ENCODE measurements around the gene TFF2.

The TFF2 gene

DNA sequence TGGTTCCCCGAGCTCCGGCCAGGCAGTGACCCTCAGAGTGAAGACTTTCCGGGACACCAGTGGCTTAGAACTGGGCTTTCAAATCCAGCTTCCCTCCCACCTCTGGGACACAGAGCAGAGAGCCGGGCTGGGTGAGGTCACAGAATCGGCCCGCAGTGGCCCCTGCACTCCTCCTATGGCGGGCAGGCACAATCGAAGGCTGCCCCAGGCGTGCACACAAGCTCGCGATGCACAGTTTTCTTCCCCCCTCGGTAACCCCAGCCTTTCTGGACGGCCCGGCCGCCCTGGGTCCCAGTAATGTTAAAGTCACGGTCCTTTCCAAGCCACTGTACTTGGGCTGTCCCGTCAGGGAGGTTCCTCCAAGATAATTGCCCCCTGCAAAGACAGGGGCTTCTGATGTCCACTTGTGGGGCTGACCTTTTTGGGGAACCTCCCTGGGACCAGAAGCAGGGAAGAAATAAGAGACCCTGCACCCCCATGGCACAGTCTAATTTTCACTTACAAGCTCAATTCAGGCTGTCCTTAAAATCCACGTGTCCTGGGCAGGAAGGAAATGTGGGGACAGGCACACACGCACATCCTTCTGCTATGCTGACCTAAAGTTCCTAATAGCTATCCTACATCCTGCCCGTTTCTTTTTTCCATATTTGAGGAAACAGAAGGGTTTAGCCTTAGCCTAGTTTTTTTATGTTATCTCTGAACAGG lies 49.3 kb downstream of the TFF2 start:
- H3K9ac ChIP-seq (ENCODE audit: low read length), result no peak overlapping the region
- no peaks in the 10 kb centered on the region for H3K9me3 ChIP-seq (ENCODE audit: control insufficient read depth, low read length)
- peaks cover 5% of the 10 kb centered on the region for H3K27me3 ChIP-seq (ENCODE audit: control insufficient read depth, insufficient read depth, low read length)
- no peak overlapping the region for H3K4me3 ChIP-seq (ENCODE audit: low read length)
- no peaks in the 10 kb centered on the region for H3K36me3 ChIP-seq (ENCODE audit: control insufficient read depth, insufficient read depth, low read length)
- peaks cover 8% of the 10 kb centered on the region for H3K4me1 ChIP-seq (ENCODE audit: control insufficient read depth, insufficient read depth, low read length)

DNA sequence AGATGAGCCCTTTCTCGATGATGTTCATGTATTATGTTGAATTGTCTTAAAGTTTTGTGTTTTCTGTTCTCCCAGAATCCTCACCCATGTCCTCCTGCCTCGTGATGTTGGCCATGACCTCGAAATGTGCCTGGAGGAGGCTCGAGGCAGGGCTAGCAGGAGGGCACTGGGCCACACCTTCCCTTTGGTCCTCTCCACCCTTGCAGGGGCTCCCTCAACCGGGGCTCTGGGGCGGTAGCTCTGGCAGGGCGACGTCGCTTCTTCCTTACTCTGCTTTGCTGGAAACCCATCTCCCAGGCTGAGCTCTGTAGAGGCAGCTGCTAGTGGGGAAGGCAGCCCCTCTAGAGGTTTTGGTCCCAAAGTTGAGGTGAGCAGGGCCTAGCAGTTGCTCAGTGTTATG lies 49.8 kb downstream of the TFF2 start:
- Histone ChIP-seq H3K36me3 (ENCODE audit: control insufficient read depth, insufficient read depth, low read length) (no peaks in the 10 kb centered on the region), H3K4me3 (ENCODE audit: low read length) (no peak overlapping the region), H3K4me1 (ENCODE audit: control insufficient read depth, insufficient read depth, low read length) (peaks cover 8% of the 10 kb centered on the region), H3K9ac (ENCODE audit: low read length) (no peak overlapping the region), H3K27me3 (ENCODE audit: control insufficient read depth, insufficient read depth, low read length) (no peaks in the 10 kb centered on the region), H3K9me3 (ENCODE audit: control insufficient read depth, low read length) (no peaks in the 10 kb centered on the region)

DNA sequence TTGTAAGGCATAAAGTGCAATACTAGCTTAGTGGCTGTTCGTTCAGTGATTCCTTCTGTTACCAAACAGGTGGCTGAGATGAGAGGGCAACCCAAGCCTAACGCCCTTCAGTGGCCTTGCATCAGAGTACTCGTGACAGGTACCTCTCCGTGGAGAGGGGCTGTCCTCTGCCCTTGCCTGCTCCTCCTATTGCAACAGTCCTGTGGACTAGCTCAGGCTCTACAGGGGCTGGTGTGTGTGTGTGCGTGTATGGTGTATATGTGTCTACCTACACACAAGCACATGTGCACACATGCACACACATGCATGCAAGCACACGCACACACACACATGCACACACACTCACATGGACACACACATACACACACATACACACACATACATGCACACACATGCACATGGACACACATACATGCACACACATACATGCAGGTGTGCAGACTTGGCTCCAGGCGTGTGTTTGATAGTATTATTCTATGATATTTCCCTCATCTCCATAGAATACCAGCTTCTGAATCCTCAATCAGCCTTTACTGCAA lies 50.7 kb downstream of the TFF2 start:
- Histone ChIP-seq H3K36me3 (ENCODE audit: control insufficient read depth, insufficient read depth, low read length) (no peaks in the 10 kb centered on the region), H3K9me3 (ENCODE audit: control insufficient read depth, low read length) (no peaks in the 10 kb centered on the region), H3K4me3 (ENCODE audit: low read length) (no peak overlapping the region), H3K4me1 (ENCODE audit: control insufficient read depth, insufficient read depth, low read length) (peaks cover 8% of the 10 kb centered on the region), H3K9ac (ENCODE audit: low read length) (no peak overlapping the region), H3K27me3 (ENCODE audit: control insufficient read depth, insufficient read depth, low read length) (no peaks in the 10 kb centered on the region)

DNA sequence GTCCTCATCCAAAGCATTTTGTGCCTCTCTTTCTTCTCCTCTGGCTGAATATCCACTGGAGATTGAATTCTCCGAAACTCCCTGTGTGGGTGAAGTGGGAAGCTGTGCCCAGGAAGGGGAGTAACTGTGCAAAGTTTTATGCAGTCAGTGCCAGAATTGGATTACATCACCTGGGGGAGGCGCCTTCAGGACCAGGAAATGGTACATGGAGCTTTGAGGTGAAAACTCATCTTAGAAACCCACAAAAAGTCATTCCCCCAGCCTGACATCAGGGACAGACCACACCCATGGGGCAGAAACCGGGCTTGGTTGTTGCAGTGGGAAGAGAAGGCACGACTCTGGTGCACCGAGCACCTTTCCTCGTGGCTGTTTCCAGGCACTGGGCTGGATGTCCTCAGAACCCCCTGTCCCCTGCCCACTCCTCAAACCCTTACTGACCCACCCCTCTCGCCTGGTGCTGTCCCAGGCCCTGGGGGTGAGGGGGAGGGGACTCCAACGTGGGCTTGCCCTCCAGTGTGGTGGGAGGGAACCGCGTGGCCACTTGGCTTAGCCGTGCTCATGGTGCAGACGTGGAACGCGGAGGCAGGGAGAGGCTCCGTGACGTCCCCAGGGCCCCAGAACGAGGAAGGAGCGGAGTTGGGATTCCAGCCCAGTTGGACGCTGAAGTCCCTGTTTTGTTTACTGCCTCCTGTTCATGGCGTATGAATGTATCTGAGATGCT lies 51.3 kb downstream of the TFF2 start:
- H3K9me3 ChIP-seq (ENCODE audit: control insufficient read depth, low read length), result no peaks in the 10 kb centered on the region
- no peaks in the 10 kb centered on the region for H3K36me3 ChIP-seq (ENCODE audit: control insufficient read depth, insufficient read depth, low read length)
- H3K27me3 ChIP-seq (ENCODE audit: control insufficient read depth, insufficient read depth, low read length), result no peaks in the 10 kb centered on the region
- peaks cover 8% of the 10 kb centered on the region for H3K4me1 ChIP-seq (ENCODE audit: control insufficient read depth, insufficient read depth, low read length)
- H3K4me3 ChIP-seq (ENCODE audit: low read length), result no peak overlapping the region
- H3K9ac ChIP-seq (ENCODE audit: low read length), result no peak overlapping the region

DNA sequence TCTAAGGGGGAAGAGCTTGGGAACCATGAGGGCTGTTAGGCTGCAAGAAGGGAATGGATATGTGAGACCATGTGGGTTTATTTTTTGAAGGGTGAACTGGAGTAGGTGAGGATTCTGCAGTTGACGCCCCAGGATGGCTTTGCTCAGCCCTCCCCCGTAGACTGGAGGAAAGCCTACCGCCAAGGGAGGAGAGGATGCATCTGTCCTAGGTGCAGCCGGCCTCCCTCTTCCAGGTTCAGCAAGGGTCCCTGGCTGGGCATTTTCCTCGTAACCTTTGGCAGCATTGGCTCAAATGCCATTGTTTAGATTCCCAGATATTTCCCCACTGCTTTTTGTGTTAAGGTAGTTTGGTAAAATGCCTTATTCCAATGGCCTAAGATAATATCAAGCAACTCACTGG lies 52.1 kb downstream of the TFF2 start:
- H3K36me3 ChIP-seq (ENCODE audit: control insufficient read depth, insufficient read depth, low read length), result no peaks in the 10 kb centered on the region
- H3K27me3 ChIP-seq (ENCODE audit: control insufficient read depth, insufficient read depth, low read length), result no peaks in the 10 kb centered on the region
- H3K4me1 ChIP-seq (ENCODE audit: control insufficient read depth, insufficient read depth, low read length), result peaks cover 8% of the 10 kb centered on the region
- no peak overlapping the region for H3K9ac ChIP-seq (ENCODE audit: low read length)
- H3K4me3 ChIP-seq (ENCODE audit: low read length), result no peak overlapping the region
- H3K9me3 ChIP-seq (ENCODE audit: control insufficient read depth, low read length), result no peaks in the 10 kb centered on the region

DNA sequence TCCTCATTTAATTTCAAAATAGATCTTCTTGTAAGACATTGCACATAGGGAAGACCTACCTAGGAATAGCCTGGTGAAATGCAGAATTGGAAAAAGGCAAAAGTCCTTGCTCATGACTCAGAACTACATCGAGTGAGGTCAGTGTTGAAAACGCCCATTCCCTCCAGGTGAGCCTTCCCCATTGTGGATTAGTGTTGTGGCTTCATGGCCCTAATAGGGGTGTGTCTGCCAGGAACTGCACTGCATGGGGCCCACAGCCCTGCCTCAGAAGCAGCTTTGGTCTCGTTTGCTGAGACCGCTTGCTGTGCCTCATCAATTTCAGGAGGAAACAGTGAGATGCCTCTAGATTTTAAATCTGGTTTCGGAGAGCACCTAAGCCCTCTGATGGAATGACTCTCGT lies 52.6 kb downstream of the TFF2 start:
- Histone ChIP-seq H3K9ac (ENCODE audit: low read length) (no peak overlapping the region), H3K36me3 (ENCODE audit: control insufficient read depth, insufficient read depth, low read length) (no peaks in the 10 kb centered on the region), H3K27me3 (ENCODE audit: control insufficient read depth, insufficient read depth, low read length) (no peaks in the 10 kb centered on the region), H3K4me1 (ENCODE audit: control insufficient read depth, insufficient read depth, low read length) (peaks cover 8% of the 10 kb centered on the region), H3K9me3 (ENCODE audit: control insufficient read depth, low read length) (no peaks in the 10 kb centered on the region), H3K4me3 (ENCODE audit: low read length) (no peak overlapping the region)

DNA sequence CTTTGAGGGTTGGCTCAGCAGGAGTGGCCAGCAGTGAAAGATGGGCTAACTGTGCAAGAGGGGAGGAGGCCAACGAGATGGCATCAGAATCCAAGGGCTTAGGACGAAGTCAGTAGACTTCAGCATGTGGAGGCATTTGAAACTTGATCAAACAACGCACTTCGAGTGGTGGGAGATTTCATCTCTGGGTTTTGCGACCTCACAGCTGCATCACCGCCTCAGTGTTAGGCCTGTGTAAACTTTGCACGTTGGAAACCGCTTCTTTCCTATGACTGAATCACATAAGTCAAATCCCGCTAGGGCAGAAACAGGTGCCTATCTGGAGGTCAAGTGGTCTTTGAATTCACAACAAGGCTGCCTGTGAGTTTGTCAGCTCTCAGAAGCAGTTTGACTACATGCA lies 53.4 kb downstream of the TFF2 start:
- H3K4me3 ChIP-seq (ENCODE audit: low read length), result no peak overlapping the region
- peaks cover 8% of the 10 kb centered on the region for H3K4me1 ChIP-seq (ENCODE audit: control insufficient read depth, insufficient read depth, low read length)
- H3K9ac ChIP-seq (ENCODE audit: low read length), result no peak overlapping the region
- H3K36me3 ChIP-seq (ENCODE audit: control insufficient read depth, insufficient read depth, low read length), result no peaks in the 10 kb centered on the region
- H3K9me3 ChIP-seq (ENCODE audit: control insufficient read depth, low read length), result no peaks in the 10 kb centered on the region
- H3K27me3 ChIP-seq (ENCODE audit: control insufficient read depth, insufficient read depth, low read length), result no peaks in the 10 kb centered on the region

DNA sequence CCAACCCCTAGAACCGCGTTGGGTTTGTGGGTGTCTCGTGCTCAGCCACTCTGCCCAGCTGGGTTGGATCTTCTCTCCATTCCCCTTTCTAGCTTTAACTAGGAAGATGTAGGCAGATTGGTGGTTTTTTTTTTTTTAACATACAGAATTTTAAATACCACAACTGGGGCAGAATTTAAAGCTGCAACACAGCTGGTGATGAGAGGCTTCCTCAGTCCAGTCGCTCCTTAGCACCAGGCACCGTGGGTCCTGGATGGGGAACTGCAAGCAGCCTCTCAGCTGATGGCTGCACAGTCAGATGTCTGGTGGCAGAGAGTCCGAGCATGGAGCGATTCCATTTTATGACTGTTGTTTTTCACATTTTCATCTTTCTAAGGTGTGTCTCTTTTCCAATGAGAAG lies 54.3 kb downstream of the TFF2 start:
- Histone ChIP-seq H3K9me3 (ENCODE audit: control insufficient read depth, low read length) (no peaks in the 10 kb centered on the region), H3K4me3 (ENCODE audit: low read length) (no peak overlapping the region), H3K9ac (ENCODE audit: low read length) (no peak overlapping the region), H3K27me3 (ENCODE audit: control insufficient read depth, insufficient read depth, low read length) (no peaks in the 10 kb centered on the region), H3K4me1 (ENCODE audit: control insufficient read depth, insufficient read depth, low read length) (peaks cover 8% of the 10 kb centered on the region), H3K36me3 (ENCODE audit: control insufficient read depth, insufficient read depth, low read length) (no peaks in the 10 kb centered on the region)

All from mucosa of stomach (tissue), 1 donor.